HepG2 (cell line): Measurements from ENCODE around the gene CDC14B. TPM values are rescaled to one million over a fixed set of nuclear protein-coding genes. Genes with fewer than 3 reads are reported as not detected.

Source experiments
- ATAC-seq: fragments of 200-7000 bp; cut with Tn5 transposase; 3 replicates; pipeline ENCODE4 v1.9.1; 2020; ENCODE audit warnings: mild to moderate bottlenecking, moderate library complexity
- BruUV-seq: library from RNA; stranded (reverse); fragments of 400-500 nt; replicated peaks from 2 replicates; lab custom pipeline; 2021; lab: Mats Ljungman, UMichigan
- CTCF ChIA-PET: fragments of 300-600 bp; formaldehyde crosslinking; extraction: SDS; loops from one replicate; lab custom pipeline; 2021; ENCODE audit warnings: low total read pairs, inconsistent platforms, low intra/inter-chr PET ratio; lab: Yijun Ruan, JAX
- POLR2A ChIA-PET: fragments of 350-600 bp; sonication (Branson Sonifier 250); formaldehyde crosslinking; loops from one replicate; lab custom pipeline; 2020; ENCODE audit warnings: antibody characterized with exemption, inconsistent platforms; lab: Yijun Ruan, JAX
- DNase-seq: peaks from one replicate; pipeline ENCODE4 v3.0.0-alpha.2; 2015; ENCODE audit warnings: low spot score
- FAIRE-seq: peaks from 3 replicates; lab custom pipeline; 2011; peaks lifted over from hg19 to GRCh38; lab: Jason Lieb, UNC
- H2AFZ ChIP-seq: one replicate; pipeline ENCODE4 v1.6.1; 2011; ENCODE audit warnings: low read length, inconsistent platforms
- H3K27ac ChIP-seq: fragments of 300-600 bp; 3 replicates; pipeline ENCODE4 v1.8.0; 2011; ENCODE audit warnings: mixed run types, mild to moderate bottlenecking, mixed read lengths, low read length, inconsistent platforms; ENCODE audit not compliant: insufficient read depth; ENCODE audit errors: extremely low read length
- H3K27me3 ChIP-seq, 2 experiments: fragments of 200-600 bp in 1 of 2; 2 replicates in 1 of 2; 3 replicates in 1 of 2; pipeline versions ENCODE4 v1.6.0 to v1.8.0; 2011; ENCODE audit warnings: low read length in 2 of 2, mild to moderate bottlenecking in 2 of 2, moderate library complexity in 2 of 2, inconsistent platforms in 1 of 2; ENCODE audit not compliant: insufficient read depth in 2 of 2, control insufficient read depth in 1 of 2
- H3K36me3 ChIP-seq, 2 experiments: fragments of 200-600 bp in 1 of 2; replicated peaks in 1 of 2; 2 replicates in 1 of 2; 3 replicates in 1 of 2; pipeline versions ENCODE4 v1.5.1 to v1.8.0; 2011; ENCODE audit warnings: low read length in 2 of 2, inconsistent platforms in 1 of 2; ENCODE audit not compliant: insufficient read depth in 2 of 2, control insufficient read depth in 1 of 2
- H3K4me1 ChIP-seq: 2 replicates; pipeline ENCODE4 v1.5.1; 2012; ENCODE audit warnings: low read length, inconsistent platforms; ENCODE audit not compliant: insufficient read depth
- H3K4me2 ChIP-seq: 2 replicates; pipeline ENCODE4 v1.6.0; 2011; ENCODE audit warnings: low read depth, low read length, inconsistent platforms
- H3K4me3 ChIP-seq, 3 experiments: fragments of 200-600 bp in 1 of 3; sonication (generic), shearing (Covaris generic) in 1 of 3; replicated peaks in 1 of 3; 2 replicates each; pipeline ENCODE4 v1.5.1; 2011 to 2016; ENCODE audit warnings: low read length in 3 of 3, inconsistent platforms in 2 of 3, low read depth in 2 of 3, mild to moderate bottlenecking in 2 of 3, control low read depth in 1 of 3, mixed read lengths in 1 of 3; ENCODE audit not compliant: insufficient read depth in 1 of 3
- H3K79me2 ChIP-seq: one replicate; pipeline ENCODE4 v1.6.1; 2011; ENCODE audit warnings: low read length, inconsistent platforms; ENCODE audit not compliant: insufficient read depth
- H3K9ac ChIP-seq: 2 replicates; pipeline ENCODE4 v1.6.0; 2011; ENCODE audit warnings: mild to moderate bottlenecking, low read depth, low read length, inconsistent platforms; ENCODE audit not compliant: insufficient read depth
- H3K9me3 ChIP-seq: 2 replicates; pipeline ENCODE4 v1.5.1; 2012; ENCODE audit warnings: mild to moderate bottlenecking, low read length
- H4K20me1 ChIP-seq: 2 replicates; pipeline ENCODE4 v1.6.0; 2011; ENCODE audit warnings: inconsistent platforms, mild to moderate bottlenecking, low read length, moderate library complexity; ENCODE audit not compliant: insufficient read depth
- AGO2 ChIP-seq: fragments of 200-400 bp; formaldehyde crosslinking; optimal IDR thresholded peaks from 2 replicates; pipeline ENCODE3; 2017; ENCODE audit warnings: mild to moderate bottlenecking, low read depth, low read length, moderate library complexity
- POLR2A ChIP-seq, 2 experiments: IDR thresholded peaks; 2 replicates each; pipeline ENCODE4 v1.6.1; 2011; ENCODE audit warnings: low read depth in 2 of 2, low read length in 2 of 2, mild to moderate bottlenecking in 1 of 2, moderate library complexity in 1 of 2; ENCODE audit not compliant: insufficient read depth in 1 of 2
- ZKSCAN5 ChIP-seq: sonication (generic); formaldehyde crosslinking; IDR thresholded peaks from 2 replicates; pipeline ENCODE4 v1.5.1; 2020; ENCODE audit warnings: mild to moderate bottlenecking, missing genetic modification reagents
- WGBS: methylation state at CpG from one replicate; pipeline ENCODE4 v1.1.6; 2017; ENCODE audit warnings: low lambda C conversion rate; 5-methylcytosine and 5-hydroxymethylcytosine counted together
- in situ Hi-C: cut with HindIII; loops from 2 replicates; pipeline ENCODE4 v1.10.0; 2017; ENCODE audit warnings: low pct_unique_long_range_greater_than_20kb; ENCODE audit not compliant: extremely low pct_ligation_motif_present
- intact Hi-C: fragments of 100-400 bp; cut with micrococcal nuclease; formaldehyde crosslinking; loops from one replicate; pipeline ENCODE4 v1.10.0; 2022; ENCODE audit not compliant: unreplicated experiment
- polyA plus RNA-seq, 8 experiments: library from polyadenylated mRNA; depleted of rRNA in 3 of 8; stranded (reverse) in 7 of 8; unstranded in 1 of 8; fragments of >200 nt; fragmentation: Illumina TruSeq in 4 of 8; extraction: Trizol in 4 of 8; gene quantifications; 2 replicates each; pipeline versions ENCODE4 v1.2.1 to v1.2.3, GENCODE V29; 2011 to 2016; ENCODE audit warnings: low read depth in 4 of 8, missing spikeins in 1 of 8, mixed read lengths in 1 of 8; ENCODE audit not compliant: insufficient read depth in 1 of 8
- total RNA-seq, 5 experiments: library from RNA; depleted of rRNA; stranded (reverse); fragments of >200 nt; fragmentation: Illumina TruSeq; extraction: Trizol; gene quantifications; 2 replicates each; pipeline ENCODE4 v1.2.3, GENCODE V29; 2016; ENCODE audit warnings: low read depth in 1 of 5
- TF ChIP-seq, protein P1 (sequence below): sonication (generic); formaldehyde crosslinking; IDR thresholded peaks from 2 replicates; pipeline ENCODE4 v1.4.0; 2020; ENCODE audit warnings: mild to moderate bottlenecking, low read depth, missing genetic modification reagents
- TF ChIP-seq, protein P2 (sequence below): sonication (generic); formaldehyde crosslinking; IDR thresholded peaks from 2 replicates; pipeline ENCODE4 v1.5.1; 2020; ENCODE audit warnings: mild to moderate bottlenecking, missing genetic modification reagents, moderate library complexity

Gene CDC14B
- total and polyA plus RNA-seq, 2 of the 13 experiments (the other 11 are each of a cell fraction or from before 2014, with no cell fraction given): 25.8 to 33.3 TPM

DNA sequence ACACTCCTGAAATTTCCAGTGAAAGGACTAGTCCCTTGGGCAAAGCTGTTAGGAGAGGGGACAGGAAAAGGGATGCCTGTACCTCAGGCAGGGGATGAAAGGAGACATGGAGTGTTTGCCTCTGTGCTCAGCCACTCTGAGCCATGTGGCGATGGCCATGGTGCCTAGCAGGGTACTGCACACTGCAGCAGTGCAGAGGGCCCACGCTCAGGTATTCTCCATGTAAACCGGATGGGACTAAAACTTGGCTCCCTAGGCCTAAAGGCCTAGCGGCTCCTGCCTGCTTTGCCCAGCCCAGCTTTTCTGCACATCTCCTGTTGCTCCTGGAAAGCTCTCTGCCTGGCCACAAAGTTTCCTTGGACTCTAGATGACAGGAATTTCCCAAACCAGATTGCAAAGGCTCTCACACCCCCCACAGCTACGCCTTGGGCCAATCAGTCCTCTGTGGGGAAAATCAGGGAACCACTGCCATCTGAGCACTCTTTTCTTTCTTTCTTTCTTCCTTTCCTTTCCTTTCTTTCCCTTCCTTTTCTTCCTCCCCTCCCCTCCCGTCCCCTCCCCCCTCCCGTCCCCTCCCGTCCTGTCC lies 125.3 kb downstream of the CDC14B start:
- Histone ChIP-seq H3K27me3 (no peaks in the 10 kb centered on the region), H3K27ac (peak overlapping the region; percentile 98)

More for the DNA sequence above, 125.3 kb downstream of the CDC14B start:
- Histone ChIP-seq H3K79me2 (no peaks in the 10 kb centered on the region), H3K4me3 (no peak overlapping the region), H3K4me1 (peaks cover 53% of the 10 kb centered on the region), H3K4me2 (no peak overlapping the region), H2AFZ (no peak overlapping the region), H3K9ac (0 out of 2 replicates have a peak overlapping the region, but pooled peaks have one; percentile 5), H3K36me3 (peaks cover 5 to 7% of the 10 kb centered on the region in 2 experiments), H4K20me1 (no peaks in the 10 kb centered on the region), H3K9me3 (no peaks in the 10 kb centered on the region)
- in situ Hi-C loops: no loop called here
- WGBS: 92% methylated on average over 7 of the region's 8 CpGs
- intact Hi-C loops: loop anchor here (5.0 kb wide), 2 partner anchors 157 to 158 kb away; no protein-coding TSS in a partner anchor
- BruUV-seq: no TSS peak
- DNase-seq (no peak), ATAC-seq (no peak), FAIRE-seq (no peak)
- no peak for TF ChIP-seq ZKSCAN5 (CRISPR knock-in tag)
- peak in 1 of 2 experiments; percentile 38; a peak in 1 of 4 replicates for TF ChIP-seq POLR2A (IDR thresholded peaks at IDR 0.05; ENCODE audit: insufficient read depth in 1 of 2, low read depth in 2 of 2, low read length in 2 of 2)
- TF ChIP-seq, protein P1, sequence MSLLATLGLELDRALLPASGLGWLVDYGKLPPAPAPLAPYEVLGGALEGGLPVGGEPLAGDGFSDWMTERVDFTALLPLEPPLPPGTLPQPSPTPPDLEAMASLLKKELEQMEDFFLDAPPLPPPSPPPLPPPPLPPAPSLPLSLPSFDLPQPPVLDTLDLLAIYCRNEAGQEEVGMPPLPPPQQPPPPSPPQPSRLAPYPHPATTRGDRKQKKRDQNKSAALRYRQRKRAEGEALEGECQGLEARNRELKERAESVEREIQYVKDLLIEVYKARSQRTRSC (CRISPR knock-in tag): no peak
- TF ChIP-seq AGO2: peak; percentile 4
- TF ChIP-seq, protein P2, sequence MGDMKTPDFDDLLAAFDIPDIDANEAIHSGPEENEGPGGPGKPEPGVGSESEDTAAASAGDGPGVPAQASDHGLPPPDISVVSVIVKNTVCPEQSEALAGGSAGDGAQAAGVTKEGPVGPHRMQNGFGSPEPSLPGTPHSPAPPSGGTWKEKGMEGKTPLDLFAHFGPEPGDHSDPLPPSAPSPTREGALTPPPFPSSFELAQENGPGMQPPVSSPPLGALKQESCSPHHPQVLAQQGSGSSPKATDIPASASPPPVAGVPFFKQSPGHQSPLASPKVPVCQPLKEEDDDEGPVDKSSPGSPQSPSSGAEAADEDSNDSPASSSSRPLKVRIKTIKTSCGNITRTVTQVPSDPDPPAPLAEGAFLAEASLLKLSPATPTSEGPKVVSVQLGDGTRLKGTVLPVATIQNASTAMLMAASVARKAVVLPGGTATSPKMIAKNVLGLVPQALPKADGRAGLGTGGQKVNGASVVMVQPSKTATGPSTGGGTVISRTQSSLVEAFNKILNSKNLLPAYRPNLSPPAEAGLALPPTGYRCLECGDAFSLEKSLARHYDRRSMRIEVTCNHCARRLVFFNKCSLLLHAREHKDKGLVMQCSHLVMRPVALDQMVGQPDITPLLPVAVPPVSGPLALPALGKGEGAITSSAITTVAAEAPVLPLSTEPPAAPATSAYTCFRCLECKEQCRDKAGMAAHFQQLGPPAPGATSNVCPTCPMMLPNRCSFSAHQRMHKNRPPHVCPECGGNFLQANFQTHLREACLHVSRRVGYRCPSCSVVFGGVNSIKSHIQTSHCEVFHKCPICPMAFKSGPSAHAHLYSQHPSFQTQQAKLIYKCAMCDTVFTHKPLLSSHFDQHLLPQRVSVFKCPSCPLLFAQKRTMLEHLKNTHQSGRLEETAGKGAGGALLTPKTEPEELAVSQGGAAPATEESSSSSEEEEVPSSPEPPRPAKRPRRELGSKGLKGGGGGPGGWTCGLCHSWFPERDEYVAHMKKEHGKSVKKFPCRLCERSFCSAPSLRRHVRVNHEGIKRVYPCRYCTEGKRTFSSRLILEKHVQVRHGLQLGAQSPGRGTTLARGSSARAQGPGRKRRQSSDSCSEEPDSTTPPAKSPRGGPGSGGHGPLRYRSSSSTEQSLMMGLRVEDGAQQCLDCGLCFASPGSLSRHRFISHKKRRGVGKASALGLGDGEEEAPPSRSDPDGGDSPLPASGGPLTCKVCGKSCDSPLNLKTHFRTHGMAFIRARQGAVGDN (CRISPR knock-in tag): peak; percentile 53
- ChIA-PET CTCF (no interaction called here), POLR2A (interaction anchor here (1.0 kb wide), 1 partner anchor 9 kb away, joined by 4 read pairs; no protein-coding TSS in a partner anchor)
